Occipital lobe (tissue), 2 donors: Measurements from ENCODE around the gene MMP15. TPM values are rescaled to one million over a fixed set of nuclear protein-coding genes. Genes with fewer than 3 reads are reported as not detected.

Source experiments
- DNase-seq: peaks from one replicate; lab custom pipeline; 2025; lab: John Stamatoyannopoulos, UW
- total RNA-seq: library from RNA; depleted of rRNA; stranded (reverse); fragments of >200 nt; gene quantifications from one replicate; pipeline ENCODE4 v1.2.3, GENCODE V29; 2014

The MMP15 gene
- total RNA-seq, 1 donor from 2014 or later = 12.6 TPM

DNA sequence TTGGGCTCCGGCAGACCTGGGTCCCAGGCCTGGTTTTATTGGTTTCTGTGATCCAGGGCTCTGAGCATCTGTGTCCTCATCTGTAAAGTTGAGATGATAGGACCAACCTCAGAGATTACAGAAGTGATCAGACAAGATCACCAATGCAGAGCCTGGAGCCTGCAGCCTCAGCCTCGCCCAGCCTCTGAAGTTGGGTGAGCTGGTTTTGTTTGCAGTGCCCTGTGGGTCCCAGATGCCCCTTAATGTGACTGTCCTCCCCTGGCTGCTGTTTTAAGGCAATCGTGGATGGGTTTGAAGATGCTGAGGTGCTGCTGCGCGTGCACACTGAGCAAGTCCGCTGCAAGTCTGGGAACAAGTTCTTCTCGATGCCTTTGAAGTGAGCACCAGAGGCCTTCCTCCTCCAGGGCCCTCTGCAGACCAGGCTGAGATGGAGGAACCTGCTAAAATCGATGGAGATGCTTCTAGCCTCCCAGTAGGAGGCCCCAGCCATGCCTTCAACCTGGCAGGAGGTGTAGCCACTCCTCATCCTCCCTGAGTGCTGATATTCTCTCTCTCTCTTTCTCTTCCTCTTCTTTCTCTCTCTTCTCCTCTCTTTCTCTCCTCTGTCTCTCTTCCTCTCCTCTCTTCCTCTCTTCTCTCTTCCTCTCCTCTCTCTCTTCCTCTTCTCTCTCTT, 5.6 kb upstream of the MMP15 start:
- DNase-seq = no peak

DNA sequence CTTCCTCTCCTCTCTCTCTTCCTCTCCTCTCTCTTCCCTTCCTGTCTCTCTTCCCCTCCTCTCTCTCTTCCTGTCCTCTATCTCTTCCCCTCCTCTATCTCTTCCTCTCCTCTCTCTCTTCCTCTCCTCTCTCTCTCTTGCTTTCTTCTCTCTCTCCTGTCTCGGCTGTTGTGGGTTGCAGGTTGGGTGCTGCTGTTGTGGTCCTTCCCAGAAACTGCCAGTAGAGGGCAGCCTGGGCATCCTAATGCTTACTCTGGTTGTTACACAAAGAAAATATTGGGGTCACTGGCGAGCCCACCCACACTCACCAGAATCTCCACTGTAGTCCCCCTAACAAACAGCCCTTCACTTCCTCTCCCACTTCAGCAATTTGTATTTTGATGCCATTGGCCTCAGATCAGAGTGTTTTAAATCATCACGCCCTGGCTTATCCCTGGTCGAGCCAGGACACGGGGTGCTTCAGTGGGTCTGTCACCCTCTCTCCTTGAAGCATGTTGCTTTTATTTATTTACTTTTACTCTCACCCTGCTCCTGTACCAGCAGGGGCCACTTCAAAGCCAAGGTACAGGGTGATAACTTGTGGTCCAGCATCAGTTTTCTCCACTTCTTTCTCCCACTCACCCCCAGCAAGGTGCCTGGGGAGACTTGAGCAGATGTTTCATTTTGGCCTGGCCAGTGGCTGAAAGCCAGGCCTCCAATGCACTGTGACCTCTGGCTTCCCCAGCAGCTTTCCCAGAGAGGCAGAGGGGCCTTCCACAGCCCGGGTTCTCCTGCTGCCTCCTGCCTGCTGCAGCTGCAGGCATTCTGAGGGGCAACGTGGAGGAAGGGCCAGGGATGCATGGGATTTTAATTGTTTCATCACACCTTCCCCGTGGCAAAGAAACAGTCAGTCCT, 4.7 kb upstream of the MMP15 start:
- peak; percentile 42 for DNase-seq

DNA sequence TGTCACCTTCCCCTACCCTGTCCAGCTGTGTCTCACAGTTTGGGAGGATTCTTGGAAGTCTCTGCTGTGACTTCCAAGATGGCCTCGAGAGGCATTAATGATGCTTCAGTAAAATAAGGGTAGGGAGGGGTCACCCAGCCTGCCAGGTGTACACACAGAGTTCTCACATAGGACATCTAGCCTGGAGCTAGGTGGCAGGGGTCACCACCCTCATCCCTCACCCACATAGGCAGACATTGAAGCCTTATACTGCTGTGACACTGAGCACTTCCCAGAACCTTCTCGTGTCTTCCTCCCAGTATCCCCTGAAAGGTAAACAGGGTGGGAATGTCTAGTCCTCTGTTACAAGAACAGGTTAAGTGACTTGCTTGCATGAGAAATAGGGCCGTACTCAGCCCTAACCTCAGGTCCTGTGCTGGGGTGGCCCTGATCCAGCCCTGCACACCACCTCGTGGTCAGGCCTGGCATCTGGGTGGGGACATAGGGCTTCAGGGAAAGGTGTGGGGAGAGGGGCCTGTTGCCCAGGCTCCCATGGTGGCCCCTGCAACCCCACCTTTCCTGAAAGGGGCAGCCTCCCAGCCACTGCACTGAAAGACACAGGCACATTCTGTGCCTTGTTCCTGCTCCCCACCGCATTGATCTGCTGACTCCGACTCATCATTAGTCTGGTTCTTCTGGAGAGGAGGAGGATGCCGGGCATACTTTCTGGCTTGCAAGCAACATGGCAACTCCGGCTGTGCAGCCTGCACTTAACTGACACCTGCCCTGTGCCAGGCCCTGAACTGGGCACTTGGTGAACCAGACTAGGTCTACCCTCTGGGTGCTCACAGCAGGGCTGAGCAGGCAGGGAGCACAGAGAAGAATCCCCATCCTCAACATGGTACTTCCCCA, 3.6 kb upstream of the MMP15 start:
- DNase-seq = no peak

DNA sequence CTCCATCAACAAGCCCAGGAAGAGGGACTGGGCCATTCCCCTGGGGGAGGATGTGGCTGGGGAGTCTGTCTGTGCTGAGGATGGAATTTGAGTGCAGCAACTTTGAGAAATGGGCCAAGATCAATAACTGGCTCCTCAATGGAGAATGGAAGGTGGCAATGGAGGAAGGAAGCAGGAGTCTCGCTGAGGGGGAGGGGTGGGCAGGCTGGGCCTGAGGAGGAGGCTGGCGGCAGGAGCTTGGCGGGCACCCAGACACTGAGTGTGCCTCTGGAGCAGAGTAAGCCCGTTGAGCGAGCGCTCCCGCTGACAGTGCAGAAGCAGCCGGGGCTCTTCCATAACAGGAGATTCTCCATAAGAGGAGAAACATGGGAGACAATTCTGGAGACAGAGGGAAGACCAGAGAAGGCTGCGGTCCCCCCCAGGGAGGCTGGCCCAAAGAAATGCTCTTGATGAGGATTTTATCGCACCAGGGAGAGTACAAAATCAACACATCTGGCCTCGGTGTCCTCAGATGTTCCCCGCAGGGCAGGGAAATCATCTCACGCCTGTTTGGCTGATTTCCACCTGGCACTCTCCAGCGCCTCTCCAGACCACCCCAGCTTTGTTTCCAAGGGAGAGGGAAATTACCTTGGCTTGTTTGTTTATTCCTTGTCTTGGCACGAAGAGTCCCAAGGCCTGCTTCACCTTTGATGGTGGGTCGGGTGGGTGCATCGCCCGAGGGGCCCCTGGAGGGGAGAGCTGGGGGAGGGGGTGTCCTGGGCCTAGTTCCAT, 2.8 kb upstream of the MMP15 start:
- DNase-seq = peak; percentile 56

DNA sequence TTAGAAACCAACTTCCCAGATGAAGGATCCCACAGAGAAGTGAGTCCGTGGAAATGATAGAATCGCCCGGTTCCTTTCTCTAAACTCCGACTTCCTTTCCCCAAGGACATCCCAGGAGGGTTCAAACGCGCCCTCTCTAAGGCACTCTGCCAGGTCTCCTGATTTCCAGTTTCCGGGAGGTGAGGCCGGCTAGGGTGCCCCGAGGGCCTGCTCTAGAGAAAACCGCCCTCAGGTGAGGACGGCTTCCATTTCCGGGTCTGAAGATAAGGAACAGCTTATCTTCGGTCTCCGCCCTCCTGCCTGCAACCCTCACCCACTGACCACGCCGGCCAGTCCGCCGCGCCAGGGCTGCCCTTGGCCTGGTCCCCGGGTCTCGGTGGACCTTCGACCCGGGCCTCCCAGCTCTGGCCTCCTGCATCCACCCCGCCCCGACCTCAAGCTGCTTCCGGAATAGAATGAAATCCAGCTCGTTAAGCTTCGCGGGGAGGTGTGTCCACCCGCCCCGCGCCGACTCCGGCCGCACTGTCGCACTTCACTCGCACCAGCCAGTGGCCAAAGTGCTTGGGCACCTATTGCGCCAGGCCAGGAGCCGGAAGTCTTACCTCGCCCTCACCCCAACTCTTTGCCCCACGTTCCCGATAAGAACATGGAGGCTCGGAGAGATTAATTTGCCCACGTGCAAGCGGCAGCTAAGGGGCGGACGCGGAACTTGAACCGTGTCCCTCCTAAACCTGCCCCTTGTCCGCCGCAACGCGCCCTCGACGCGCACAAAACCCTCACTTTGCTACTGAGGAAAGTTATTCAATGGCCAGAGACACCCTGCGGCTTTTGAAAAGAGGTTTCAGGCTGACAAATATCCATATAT, 836 bp upstream of the MMP15 start:
- no peak for DNase-seq

DNA sequence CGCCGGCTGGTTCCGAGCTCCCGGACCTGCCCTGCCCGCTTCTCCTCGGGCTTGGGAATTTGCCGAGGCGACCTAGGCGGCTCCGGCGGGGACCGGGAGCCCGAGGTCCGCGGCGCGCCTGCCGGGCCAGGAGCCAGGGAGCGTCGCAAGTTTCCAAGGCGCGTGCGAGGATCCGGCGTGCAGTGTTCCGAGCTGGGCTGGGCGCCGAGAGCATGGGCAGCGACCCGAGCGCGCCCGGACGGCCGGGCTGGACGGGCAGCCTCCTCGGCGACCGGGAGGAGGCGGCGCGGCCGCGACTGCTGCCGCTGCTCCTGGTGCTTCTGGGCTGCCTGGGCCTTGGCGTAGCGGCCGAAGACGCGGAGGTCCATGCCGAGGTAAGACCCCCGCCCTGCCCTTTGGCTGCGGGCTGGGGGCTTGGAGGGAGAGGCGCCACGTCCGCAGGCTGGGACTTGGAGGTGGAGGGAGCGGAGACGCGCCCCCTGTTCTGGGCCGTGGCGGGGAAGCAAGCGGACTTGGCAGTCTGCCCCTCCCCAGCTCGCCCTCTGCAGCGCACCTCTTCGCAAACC, 668 bp downstream of the MMP15 start:
- DNase-seq = no peak

DNA sequence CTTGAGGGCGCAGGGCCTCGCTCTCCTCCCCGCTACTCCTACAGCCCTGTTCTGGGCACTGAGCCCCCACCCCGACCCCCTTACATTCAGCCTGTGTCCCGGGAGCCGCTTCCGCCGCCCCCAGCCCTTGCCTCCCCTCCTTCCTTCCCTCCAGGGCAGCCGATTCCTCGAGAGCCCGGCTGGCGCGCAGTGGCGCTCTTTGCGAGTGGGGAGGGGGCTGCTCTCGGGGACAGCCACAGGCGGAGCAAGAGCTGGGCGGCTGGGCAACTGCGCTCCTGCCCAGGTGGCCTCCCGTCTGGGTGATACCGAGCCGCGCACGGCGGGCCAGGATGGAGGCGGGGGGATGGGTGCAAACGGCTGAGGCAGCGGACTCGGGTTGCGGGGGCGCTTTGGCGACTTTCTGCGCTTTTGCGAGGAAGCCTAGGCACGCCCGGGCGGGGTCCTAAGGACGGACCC, 1.2 kb downstream of the MMP15 start:
- DNase-seq = no peak

DNA sequence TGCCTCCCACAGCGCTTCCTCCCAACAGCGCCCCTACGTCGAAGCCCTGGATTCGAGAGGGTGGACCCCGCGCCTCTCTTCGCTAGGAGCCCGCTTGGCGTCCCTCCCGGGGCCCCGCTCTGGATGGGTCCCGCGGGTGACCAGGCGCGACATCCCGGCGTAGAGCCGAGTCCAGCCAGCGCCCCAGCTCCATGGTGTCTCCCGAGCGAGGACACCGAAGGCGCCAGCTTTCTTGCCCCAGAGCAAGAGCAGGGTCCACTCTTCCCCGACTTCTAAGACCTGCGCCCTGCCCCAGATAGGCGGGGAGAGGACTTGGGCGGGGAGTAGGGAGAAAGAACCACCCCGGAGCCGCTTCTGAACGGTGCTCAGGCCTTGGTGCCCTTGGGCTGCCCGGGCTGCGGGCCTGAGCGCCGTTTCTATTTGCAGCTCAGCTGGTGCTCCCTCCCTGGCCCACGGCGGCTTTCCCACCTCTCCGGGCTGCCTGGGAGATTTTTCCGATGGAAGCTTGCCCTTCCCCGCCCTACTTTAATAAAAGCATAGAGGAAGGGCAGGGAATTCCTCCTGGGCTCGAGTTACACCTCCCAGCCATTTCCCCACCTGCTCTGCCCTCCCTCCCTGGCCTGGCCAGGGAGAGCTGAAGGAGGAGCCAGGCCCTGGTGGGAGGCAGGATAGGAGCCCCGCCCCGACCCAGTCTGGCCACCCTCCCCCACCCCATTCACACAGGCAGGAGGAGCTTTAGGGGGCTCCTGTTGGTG, 1.8 kb downstream of the MMP15 start:
- DNase-seq = no peak

DNA sequence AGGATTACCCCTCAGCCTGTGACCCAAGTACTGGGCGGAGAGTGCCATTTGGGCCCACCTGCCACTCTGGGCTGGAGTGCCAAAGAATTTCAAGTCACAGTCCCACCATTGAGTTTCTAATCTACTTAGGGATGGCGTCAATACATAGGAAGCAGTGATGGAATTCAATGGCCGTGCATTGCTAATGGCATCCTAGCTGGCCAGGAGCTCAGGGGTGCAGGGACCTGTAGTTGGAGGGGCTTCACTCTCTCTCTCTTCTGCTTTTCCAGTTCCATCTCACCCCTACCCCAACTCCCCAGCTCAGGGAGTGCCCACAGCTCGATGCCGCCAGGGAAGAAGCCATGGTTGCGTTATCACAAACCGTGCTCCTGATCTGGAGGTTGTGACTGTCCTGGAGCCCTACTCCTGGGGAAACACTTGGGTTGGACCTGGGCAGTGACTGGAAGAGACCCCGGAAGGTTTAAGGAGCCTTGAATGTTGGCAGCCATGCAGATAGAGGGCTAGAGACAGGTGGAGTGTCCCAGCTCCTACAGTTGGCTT, 2.4 kb downstream of the MMP15 start:
- no peak for DNase-seq

DNA sequence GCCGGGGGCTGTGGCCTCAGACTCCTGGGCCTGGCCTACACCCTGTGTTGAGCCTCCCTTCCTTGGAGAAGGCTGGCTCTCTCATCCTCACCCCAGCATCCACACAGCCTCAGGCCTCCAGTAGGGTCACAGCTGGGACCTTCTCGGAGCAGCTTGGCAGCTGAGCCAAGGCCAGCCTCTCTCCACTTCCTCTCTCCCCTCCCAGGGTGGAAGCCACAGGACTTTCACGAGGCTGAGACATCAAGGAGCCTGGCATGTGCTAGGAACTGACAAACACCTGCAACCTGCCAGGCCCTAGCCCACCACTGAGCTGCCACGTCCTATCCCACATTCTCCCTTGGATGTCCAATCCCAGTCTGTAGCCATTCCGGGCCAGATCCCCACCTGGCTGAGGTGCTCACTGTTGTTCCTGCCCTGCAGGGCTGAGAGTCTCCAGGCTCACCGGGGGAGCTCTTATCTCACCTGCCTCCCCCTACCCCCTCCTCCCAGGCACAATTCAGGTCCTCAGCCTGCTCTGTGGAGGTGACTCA, 3.1 kb downstream of the MMP15 start:
- no peak for DNase-seq

DNA sequence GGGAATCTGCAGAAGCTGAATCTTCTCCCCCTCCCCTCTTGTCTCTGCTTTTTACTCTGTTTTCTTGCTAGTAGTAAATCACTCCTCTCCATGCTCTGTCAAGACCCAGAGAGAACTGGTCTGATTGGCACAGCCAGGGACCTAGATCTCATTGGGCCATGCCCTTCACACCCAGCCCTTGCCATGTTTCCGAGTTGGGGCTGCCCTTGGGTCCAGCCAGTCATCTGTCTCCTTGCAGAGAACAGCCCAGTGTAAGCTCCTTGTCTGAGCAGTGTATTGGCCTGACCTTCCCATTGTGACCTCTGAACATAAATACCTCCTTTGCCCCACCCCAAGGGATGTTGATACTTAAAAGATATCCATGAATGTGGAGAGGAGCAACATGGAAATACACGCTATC, 3.9 kb downstream of the MMP15 start:
- DNase-seq = no peak

DNA sequence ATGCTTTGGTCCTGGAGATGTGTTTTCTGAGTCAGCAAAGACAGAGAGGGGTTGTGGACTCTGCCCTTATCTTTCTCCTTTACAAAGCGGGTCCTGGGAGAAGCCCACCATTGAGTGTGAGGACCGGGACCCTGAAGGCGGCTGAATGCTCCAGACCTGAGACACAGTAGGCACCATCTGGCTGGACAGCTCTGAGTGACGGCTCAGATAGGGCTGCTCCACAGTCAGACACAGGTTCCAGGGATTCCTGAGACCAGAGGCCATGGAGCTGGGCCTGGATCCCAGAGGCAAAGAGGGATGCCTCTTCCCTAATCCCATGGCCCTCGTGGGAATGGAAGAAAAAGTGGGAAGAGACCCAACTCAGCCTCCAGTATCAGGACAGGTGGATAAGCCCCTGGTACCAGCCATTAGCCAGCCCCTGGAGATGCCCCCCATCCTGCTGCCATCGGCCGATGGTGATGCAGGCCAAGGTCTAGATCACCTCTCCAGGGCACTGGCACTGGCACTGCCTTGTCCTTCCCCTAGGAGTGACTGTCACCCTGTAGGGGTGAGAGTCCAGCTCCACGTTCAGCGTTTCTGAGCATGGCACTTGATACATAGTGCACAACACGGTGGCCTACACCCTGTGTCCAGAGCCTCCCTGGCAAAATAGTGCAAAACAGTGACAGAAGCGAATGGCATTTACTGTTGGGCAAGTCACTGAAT, 4.7 kb downstream of the MMP15 start:
- DNase-seq = no peak

DNA sequence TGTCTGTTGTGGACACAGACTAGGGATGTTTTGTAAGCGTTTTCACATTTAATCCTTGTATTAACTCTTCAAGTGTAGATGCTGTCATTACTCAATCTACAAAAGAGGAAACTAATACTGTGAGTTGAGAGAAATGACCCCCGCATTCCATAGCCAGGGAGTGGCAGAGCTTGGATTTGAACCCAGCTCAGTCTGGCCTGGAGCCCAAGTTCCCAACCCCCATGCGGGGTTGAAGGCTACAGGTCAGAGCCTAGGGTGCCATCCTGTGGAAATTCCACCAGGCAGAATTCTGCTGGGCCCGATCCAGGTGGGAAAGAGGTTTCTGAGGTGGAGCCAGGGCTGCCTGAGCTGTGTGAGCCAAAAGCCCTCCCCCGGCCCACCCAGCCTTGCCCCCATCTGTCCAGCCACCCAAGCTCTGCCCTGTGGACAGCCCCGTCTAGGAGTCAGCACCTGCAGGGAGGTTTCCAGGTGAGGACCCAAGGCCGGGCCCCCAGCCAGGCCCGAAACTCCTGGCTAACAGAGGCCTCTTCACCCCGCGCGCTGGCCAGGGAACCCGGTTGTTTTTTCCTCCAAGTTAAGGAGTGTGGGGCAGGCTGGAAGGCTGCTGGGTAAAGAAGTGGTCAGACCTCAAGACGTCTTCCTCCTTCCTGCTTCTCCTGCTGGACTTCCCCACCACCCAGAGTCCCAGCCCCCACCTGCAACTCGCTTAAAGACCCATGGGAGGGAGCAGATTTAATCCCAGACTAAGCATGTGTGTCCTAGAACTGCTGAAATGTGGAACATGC, 5.7 kb downstream of the MMP15 start:
- DNase-seq = no peak

DNA sequence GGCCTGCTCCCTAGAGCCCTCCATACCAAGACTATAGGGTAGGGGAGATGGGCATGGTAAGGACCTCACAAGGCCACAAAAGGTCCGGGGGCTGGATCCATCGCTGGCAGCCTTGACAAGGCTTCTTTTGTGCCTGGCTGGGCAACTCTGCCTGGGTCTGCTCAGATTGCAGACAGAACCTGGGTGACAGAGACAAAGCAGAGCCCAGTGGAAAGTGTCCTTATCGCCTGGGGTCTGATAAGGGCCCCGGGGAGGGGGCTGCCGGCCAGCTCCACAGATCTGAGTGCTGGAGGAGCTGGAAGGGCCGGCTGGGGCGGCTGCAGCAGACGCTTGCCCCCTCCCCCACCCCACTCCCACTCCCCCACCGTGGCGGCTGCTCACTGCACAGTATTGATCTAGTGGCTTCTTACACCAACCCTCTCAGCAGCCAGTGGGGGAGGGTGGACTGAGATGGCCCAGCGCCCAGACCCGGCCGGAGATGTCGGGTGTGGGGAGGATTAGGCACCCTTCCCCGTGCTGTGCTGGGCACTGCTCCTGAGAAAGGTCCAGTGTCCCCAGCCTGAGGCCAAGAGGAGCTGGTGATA, 7.2 kb downstream of the MMP15 start:
- no peak for DNase-seq

DNA sequence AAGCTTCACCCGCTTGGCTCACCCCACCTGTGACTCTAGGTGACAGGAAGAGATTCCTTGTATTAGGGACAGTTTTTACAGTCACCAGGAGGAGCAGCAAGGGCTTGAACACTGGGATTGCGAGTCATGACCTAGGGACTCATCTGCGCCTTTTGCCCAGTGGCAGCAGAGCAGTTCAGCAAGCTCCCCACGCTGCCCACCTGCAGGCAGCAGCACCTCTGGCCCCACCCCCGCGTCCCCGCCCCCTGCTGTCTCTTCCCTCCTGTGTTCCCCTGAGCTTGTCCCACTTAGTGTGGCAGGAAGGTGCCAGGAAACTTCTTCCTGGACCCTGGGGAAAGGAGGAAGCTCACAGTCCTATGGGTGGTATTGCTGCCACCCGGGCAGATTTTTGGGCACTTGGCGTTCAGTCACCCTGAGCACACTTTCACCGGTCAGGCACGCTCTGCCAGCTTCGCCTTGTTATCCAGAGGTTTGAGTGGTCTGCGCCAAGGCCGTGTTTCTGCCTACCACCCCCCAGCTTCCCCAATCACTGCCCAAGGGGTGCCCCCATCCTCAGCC, 8.7 kb downstream of the MMP15 start:
- DNase-seq = no peak

DNA sequence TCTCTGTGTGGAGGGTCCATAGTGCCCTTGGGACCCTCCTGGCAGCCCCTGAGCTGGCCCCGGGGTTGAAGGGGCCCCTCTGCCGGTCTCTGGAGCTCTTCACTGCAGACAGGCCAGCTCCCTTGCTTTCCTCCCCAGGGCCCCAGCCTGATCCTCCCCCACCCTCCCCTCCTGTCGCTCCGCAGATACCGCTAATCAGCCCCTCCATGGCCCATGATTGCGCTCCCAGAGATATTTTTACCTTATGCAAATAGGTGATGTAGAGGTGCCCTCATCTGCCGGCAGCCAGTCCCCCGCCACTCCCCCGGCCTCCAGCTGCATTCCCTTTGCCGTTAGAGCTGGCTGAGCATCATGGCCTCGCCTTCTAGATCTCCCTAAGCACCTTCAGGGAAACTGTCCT, 9.2 kb downstream of the MMP15 start:
- no peak for DNase-seq
